Fibroblast of lung (primary cell): ENCODE data around the gene HIBADH. TPM values are rescaled to one million over a fixed set of nuclear protein-coding genes. Genes with fewer than 3 reads are reported as not detected.
A peak's percentile ranks its signal among the peaks of the same experiment; 100 is the strongest.
"Not testable (repeated sequence)": the region's sequence is repeated elsewhere in the genome, so short reads cannot be mapped to it uniquely, and the experiment has no call there.

Source experiments
- DNase-seq, 2 donors: peaks; one replicate each; pipeline versions ENCODE4 v3.0.0 to v3.0.0-alpha.2; 2010; ENCODE audit warnings: low read depth in 2 of 2
- H2AFZ ChIP-seq: 2 replicates; pipeline ENCODE4 v1.5.1; 2012; ENCODE audit warnings: low read length, control low read depth, inconsistent platforms
- H3K27ac ChIP-seq: 2 replicates; pipeline ENCODE4 v1.5.1; 2011; ENCODE audit warnings: low read length, control low read depth; ENCODE audit not compliant: insufficient read depth
- H3K27me3 ChIP-seq: 2 replicates; pipeline ENCODE4 v1.5.1; 2011; ENCODE audit warnings: mild to moderate bottlenecking, low read length; ENCODE audit not compliant: control insufficient read depth, insufficient read depth
- H3K36me3 ChIP-seq: 2 replicates; pipeline ENCODE4 v1.5.1; 2011; ENCODE audit warnings: low read length; ENCODE audit not compliant: control insufficient read depth, insufficient read depth
- H3K4me1 ChIP-seq: 2 replicates; pipeline ENCODE4 v1.5.1; 2011; ENCODE audit warnings: low read length; ENCODE audit not compliant: control insufficient read depth, insufficient read depth; ENCODE audit errors: extremely low read depth
- H3K4me2 ChIP-seq: 2 replicates; pipeline ENCODE4 v1.5.1; 2011; ENCODE audit warnings: low read length, control low read depth; ENCODE audit not compliant: insufficient read depth; ENCODE audit errors: extremely low read depth
- H3K4me3 ChIP-seq, 4 experiments: fragments of 200-600 bp in 1 of 4; sonication (generic) in 1 of 4; replicated peaks in 1 of 4; 2 replicates each; pipeline ENCODE4 v1.5.1; 2011 to 2016; ENCODE audit warnings: low read length in 4 of 4, low read depth in 3 of 4, mild to moderate bottlenecking in 3 of 4, control low read depth in 2 of 4, inconsistent platforms in 1 of 4, mixed read lengths in 1 of 4; ENCODE audit not compliant: insufficient read depth in 1 of 4; ENCODE audit errors: control extremely low read depth in 1 of 4
- H3K79me2 ChIP-seq: 2 replicates; pipeline ENCODE4 v1.5.1; 2012; ENCODE audit warnings: mild to moderate bottlenecking, low read length, inconsistent platforms; ENCODE audit not compliant: control insufficient read depth, insufficient read depth
- H3K9ac ChIP-seq: 2 replicates; pipeline ENCODE4 v1.5.1; 2011; ENCODE audit warnings: mild to moderate bottlenecking, low read length, control low read depth; ENCODE audit not compliant: insufficient read depth
- H3K9me3 ChIP-seq: 2 replicates; pipeline ENCODE4 v1.5.1; 2012; ENCODE audit warnings: low read depth, low read length; ENCODE audit not compliant: control insufficient read depth, insufficient read depth
- H4K20me1 ChIP-seq: 2 replicates; pipeline ENCODE4 v1.5.1; 2011; ENCODE audit warnings: low read length; ENCODE audit not compliant: control insufficient read depth, insufficient read depth; ENCODE audit errors: extremely low read depth
- EZH2 ChIP-seq: IDR thresholded peaks from 2 replicates; pipeline ENCODE4 v1.5.1; 2012; ENCODE audit warnings: low read length, control low read depth, mild to moderate bottlenecking; ENCODE audit errors: missing control alignments
- polyA plus RNA-seq, 2 donors: library from polyadenylated mRNA; depleted of rRNA in 1 of 2; stranded (reverse) in 1 of 2; unstranded in 1 of 2; fragments of >200 nt; gene quantifications; 2 replicates each; pipeline ENCODE4 v1.2.1, GENCODE V29; 2011 to 2012; ENCODE audit warnings: missing spikeins in 1 of 2
- total RNA-seq: library from RNA; depleted of rRNA; stranded (reverse); fragments of >200 nt; gene quantifications from 2 replicates; pipeline ENCODE4 v1.2.1, GENCODE V29; 2014
- TF ChIP-seq, protein P1 (sequence below), 2 donors: IDR thresholded peaks in 1 of 2; conservative IDR thresholded peaks in 1 of 2; 1 replicate in 1 of 2; 2 replicates in 1 of 2; pipeline ENCODE4 v1.5.1; 2011 to 2012; ENCODE audit warnings: low read length in 2 of 2, control low read depth in 1 of 2, inconsistent platforms in 1 of 2, low read depth in 1 of 2, mild to moderate bottlenecking in 1 of 2

The HIBADH gene
- total and polyA plus RNA-seq, 2 donors (not counting 1 experiment from before 2014, with no cell fraction given), result 88.7 to 96.0 TPM

DNA sequence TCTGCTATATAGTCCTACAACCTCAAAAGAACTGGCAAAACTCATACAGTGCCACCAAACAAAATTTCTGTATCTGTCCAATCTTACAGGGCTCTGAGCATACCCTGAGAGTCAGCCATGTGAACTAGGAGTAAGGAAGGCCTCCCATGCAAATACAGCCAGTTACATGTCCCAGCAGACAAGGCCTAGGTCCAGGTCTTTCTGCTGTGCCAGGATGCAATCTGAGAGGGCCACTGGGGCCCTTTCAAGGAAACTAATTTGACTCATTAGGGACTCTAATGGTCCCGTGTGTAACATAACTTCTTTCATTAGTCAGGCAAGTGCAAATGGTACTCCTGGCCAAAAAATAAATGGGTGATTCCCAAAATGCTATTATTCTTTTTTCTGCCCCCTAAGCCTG, 17.9 kb upstream of the HIBADH start:
- no peak overlapping the region for H3K4me3 ChIP-seq
- no peak overlapping the region for H3K9ac ChIP-seq
- H3K27me3 ChIP-seq, result no peaks in the 10 kb centered on the region
- peaks cover 15% of the 10 kb centered on the region for H3K4me1 ChIP-seq
- H3K79me2 ChIP-seq, result no peaks in the 10 kb centered on the region
- TF ChIP-seq, protein P1, sequence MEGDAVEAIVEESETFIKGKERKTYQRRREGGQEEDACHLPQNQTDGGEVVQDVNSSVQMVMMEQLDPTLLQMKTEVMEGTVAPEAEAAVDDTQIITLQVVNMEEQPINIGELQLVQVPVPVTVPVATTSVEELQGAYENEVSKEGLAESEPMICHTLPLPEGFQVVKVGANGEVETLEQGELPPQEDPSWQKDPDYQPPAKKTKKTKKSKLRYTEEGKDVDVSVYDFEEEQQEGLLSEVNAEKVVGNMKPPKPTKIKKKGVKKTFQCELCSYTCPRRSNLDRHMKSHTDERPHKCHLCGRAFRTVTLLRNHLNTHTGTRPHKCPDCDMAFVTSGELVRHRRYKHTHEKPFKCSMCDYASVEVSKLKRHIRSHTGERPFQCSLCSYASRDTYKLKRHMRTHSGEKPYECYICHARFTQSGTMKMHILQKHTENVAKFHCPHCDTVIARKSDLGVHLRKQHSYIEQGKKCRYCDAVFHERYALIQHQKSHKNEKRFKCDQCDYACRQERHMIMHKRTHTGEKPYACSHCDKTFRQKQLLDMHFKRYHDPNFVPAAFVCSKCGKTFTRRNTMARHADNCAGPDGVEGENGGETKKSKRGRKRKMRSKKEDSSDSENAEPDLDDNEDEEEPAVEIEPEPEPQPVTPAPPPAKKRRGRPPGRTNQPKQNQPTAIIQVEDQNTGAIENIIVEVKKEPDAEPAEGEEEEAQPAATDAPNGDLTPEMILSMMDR (conservative IDR thresholded peaks at IDR 0.05 in 1 of 2, IDR thresholded peaks at IDR 0.05 in 1 of 2; ENCODE audit: low read depth in 1 of 2, low read length in 2 of 2), result no peak
- no peak for TF ChIP-seq EZH2
- H2AFZ ChIP-seq, result no peak overlapping the region
- DNase-seq, result no peak
- no peaks in the 10 kb centered on the region for H4K20me1 ChIP-seq
- H3K9me3 ChIP-seq, result no peaks in the 10 kb centered on the region
- no peak overlapping the region for H3K4me2 ChIP-seq
- H3K27ac ChIP-seq, result no peak overlapping the region
- H3K36me3 ChIP-seq, result no peaks in the 10 kb centered on the region

DNA sequence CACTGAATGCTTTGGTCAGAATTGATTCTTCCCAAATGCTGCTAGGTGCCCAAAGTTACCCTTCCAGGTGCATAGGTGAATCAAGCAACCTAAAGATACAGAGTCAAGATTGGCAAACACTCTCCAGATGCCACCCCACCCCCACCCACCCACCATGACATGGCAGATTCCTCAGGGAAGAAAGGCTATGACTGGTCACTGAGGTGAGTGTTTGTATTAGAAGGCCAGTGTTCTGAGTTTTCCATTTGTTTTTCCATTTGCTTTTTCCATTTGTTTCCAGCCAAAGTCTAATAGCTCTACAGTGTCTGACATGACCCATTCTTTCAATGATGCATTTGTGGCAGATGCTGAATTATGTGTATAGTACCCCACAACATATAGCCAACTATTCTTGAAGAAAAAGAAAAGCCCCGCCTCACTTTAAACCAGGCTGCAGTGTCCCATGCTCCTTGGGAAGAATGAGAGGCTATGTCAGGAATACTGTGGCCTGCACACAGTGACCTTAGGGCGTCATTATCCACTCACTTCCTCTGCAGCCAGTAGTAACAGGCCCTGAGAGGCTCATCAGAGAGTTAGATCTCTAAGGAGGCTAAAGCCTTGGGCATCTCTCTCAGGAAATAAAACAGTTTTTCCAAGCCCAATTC, 16.1 kb upstream of the HIBADH start:
- peak overlapping the region; percentile 90 for H3K27ac ChIP-seq
- H3K36me3 ChIP-seq, result no peaks in the 10 kb centered on the region
- no peaks in the 10 kb centered on the region for H3K79me2 ChIP-seq
- no peak overlapping the region for H3K4me3 ChIP-seq
- H2AFZ ChIP-seq, result no peak overlapping the region
- peaks cover 15% of the 10 kb centered on the region for H3K4me1 ChIP-seq
- no peaks in the 10 kb centered on the region for H3K27me3 ChIP-seq
- peak overlapping the region; percentile 38 for H3K4me2 ChIP-seq
- no peaks in the 10 kb centered on the region for H4K20me1 ChIP-seq
- H3K9ac ChIP-seq, result no peak overlapping the region
- DNase-seq, result peak; percentile 19 to 59
- H3K9me3 ChIP-seq, result no peaks in the 10 kb centered on the region
- TF ChIP-seq, protein P1 (conservative IDR thresholded peaks at IDR 0.05 in 1 of 2, IDR thresholded peaks at IDR 0.05 in 1 of 2; ENCODE audit: low read depth in 1 of 2, low read length in 2 of 2), result no peak
- no peak for TF ChIP-seq EZH2

DNA sequence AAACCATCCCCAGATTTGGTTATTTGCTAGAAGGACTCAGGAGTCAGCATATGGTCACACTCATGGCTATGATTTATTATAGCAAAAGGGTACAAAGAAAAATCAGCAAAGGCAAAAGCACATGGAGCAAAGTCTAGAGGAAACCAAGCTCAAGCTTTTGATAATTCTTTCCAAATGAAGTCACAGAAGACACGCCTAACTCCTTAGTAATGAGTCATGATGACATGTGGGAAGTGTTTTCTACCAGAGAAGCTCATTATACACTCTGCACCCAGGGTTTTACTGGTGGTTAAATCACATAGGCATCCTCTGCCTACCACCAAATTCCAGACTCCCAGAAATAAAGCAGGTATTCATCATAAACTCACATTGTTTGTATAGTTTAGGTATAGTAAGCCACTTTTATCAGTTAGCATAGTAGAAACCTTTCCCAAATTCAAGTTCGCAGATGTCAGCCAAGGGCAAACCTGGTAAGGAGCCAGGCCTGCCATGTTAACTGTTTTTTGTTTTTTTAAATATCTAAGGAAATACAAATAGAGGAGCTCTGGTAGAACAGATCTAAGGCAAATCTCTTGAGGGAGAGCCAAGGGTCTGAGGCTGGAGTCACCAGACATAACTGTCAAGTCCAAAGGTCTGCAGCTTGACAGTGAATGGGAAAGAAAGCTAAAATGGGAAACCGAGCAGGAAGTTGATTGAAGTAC, 15.4 kb upstream of the HIBADH start:
- Histone ChIP-seq H3K9ac (peak overlapping the region; percentile 10), H3K36me3 (no peaks in the 10 kb centered on the region), H3K27me3 (no peaks in the 10 kb centered on the region), H3K79me2 (no peaks in the 10 kb centered on the region), H3K4me2 (peak overlapping the region; percentile 38), H3K4me3 (no peak overlapping the region), H4K20me1 (no peaks in the 10 kb centered on the region), H2AFZ (no peak overlapping the region), H3K27ac (peak overlapping the region; percentile 90), H3K4me1 (peaks cover 15% of the 10 kb centered on the region), H3K9me3 (no peaks in the 10 kb centered on the region)
- DNase-seq, result peak; percentile 91 to 99
- TF ChIP-seq, protein P1 (conservative IDR thresholded peaks at IDR 0.05 in 1 of 2, IDR thresholded peaks at IDR 0.05 in 1 of 2; ENCODE audit: low read depth in 1 of 2, low read length in 2 of 2), result no peak
- TF ChIP-seq EZH2, result no peak

DNA sequence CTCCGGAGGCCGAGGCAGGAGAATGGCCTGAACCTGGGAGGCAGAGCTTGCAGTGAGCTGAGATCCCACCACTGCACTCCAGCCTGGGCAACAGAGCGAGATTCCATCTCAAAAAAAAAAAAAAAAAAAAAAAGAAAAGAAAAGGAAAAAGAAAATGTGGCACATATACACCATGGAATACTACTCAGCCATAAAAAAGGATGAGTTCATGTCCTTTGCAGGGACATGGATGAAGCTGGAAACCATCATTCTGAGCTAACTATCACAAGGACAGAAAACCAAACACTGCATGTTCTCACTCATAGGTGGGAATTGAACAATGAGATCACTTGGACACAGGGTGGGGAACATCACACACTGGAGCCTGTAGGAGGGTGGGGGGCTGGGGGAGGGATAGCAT, 11.4 kb upstream of the HIBADH start:
- not testable (repeated sequence) for H3K36me3 ChIP-seq, H4K20me1 ChIP-seq, H3K4me2 ChIP-seq, H3K27ac ChIP-seq, H2AFZ ChIP-seq, H3K27me3 ChIP-seq, H3K4me3 ChIP-seq, DNase-seq, H3K9ac ChIP-seq, H3K9me3 ChIP-seq, H3K79me2 ChIP-seq
- H3K4me1 ChIP-seq, result peaks cover 13% of the 10 kb centered on the region
